ENCODE measurements around the gene PTPRM. TPM values are rescaled to one million over a fixed set of nuclear protein-coding genes. Genes with fewer than 3 reads are reported as not detected.

PTPRM gene
- total and polyA plus RNA-seq, 2 of the 4 experiments (the other 2 are of a cell fraction), result 28.3 to 51.2 TPM

DNA sequence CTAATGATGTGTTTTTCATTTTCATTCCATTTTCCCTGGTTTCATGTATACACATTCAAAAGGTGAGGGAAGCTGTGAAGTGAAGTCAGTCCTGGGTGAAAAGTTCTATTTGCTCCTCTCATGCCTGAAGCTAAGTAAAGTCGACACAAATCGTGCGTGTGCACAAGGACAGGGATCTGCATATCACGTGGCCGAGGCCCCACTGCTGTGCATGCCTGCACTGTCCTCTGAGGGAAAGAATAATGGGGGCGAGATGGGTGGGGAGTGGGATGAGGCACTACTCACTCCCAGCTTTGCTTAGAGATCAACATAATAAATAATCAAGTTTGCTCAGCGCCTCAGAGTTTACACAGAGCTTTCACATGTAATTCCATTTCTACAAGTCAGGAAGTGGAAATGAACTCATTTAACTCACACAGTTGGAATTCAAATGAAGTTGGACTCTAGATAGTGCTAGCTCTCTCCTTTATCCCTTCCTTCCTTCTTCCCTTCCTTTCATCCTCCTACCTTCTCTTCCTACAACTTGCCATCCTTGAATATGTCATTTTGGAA lies 5.1 kb upstream of the PTPRM start:
- Histone ChIP-seq H3K9me1 (ENCODE audit: insufficient read depth, low read length) (peaks cover 6% of the 10 kb centered on the region; the same call in 1 of the 2 replicates), H3K79me1 (ENCODE audit: low read depth in 1 of 2, low read length in 2 of 2) (peaks cover 4 to 8% of the 10 kb centered on the region in 2 experiments; a peak in 1 of 4 replicates), H4K91ac (ENCODE audit: insufficient read depth, low read depth, low read length) (no peak overlapping the region), H4K8ac (ENCODE audit: low read depth in 2 of 2, low read length in 2 of 2) (no peak overlapping the region; a peak in 2 of 4 replicates), H3K27ac (ENCODE audit: insufficient read depth, low read length) (no peak overlapping the region), H3K9me3 (ENCODE audit: control insufficient read depth, insufficient read depth, low read length) (no peaks in the 10 kb centered on the region), H2AK5ac (ENCODE audit: low read depth, low read length) (no peak overlapping the region), H2AK9ac (replicated peaks; ENCODE audit: low read depth, low read length, poor library complexity) (no peak overlapping the region), H3K56ac (ENCODE audit: extremely low read depth, insufficient read depth, low read length) (no peak overlapping the region), H4K5ac (ENCODE audit: low read depth, low read length) (no peak overlapping the region), H3K4ac (ENCODE audit: low read depth, low read length) (no peak overlapping the region), H3K4me1 (ENCODE audit: control insufficient read depth, insufficient read depth, low read length) (peaks cover 8% of the 10 kb centered on the region), H2BK15ac (ENCODE audit: low read depth, low read length) (no peak overlapping the region), H2BK5ac (ENCODE audit: low read depth, low read length, poor library complexity, severe bottlenecking) (no peak overlapping the region), H3K9ac (ENCODE audit: low read depth, low read length) (no peak overlapping the region), H2BK120ac (ENCODE audit: low read depth, low read length) (no peak overlapping the region), H2BK20ac (ENCODE audit: low read depth, low read length) (no peak overlapping the region), H3K14ac (replicated peaks; ENCODE audit: low read depth, low read length) (no peak overlapping the region), H3K4me3 (ENCODE audit: insufficient read depth, low read depth, low read length) (no peak overlapping the region), H3K36me3 (ENCODE audit: control insufficient read depth, insufficient read depth, low read length) (no peaks in the 10 kb centered on the region), H3K4me2 (ENCODE audit: low read depth, low read length) (no peak overlapping the region), H3K23ac (ENCODE audit: low read depth, low read length) (no peak overlapping the region), H4K20me1 (ENCODE audit: insufficient read depth, low read length) (no peaks in the 10 kb centered on the region), H3K27me3 (ENCODE audit: control insufficient read depth, insufficient read depth, low read length) (peaks cover 5% of the 10 kb centered on the region; the same call in 1 of the 2 replicates), H3K18ac (ENCODE audit: low read depth, low read length) (no peak overlapping the region), H2AFZ (replicated peaks; ENCODE audit: low read length, poor library complexity) (no peak overlapping the region)
- ATAC-seq (ENCODE audit: low read depth) (no peak), DNase-seq (no peak)
- in situ Hi-C loops (cut with MboI; ENCODE audit: low sequenced_read_pairs), result no loop called here
- dilution Hi-C loops (cut with HindIII; ENCODE audit: low sequenced_read_pairs, unreplicated experiment), result no loop called here
- WGBS, 2 experiments (ENCODE audit: extremely low coverage in 2 of 2, insufficient read length in 1 of 2), result no CpG with 5 or more reads among the region's 7 CpGs
- BruUV-seq (replicated peaks), result no TSS peak
- no peak for TF ChIP-seq MAFK (IDR thresholded peaks at IDR 0.05; ENCODE audit: low read depth, low read length)
- TF ChIP-seq RAD21 (IDR thresholded peaks at IDR 0.05; ENCODE audit: low read length), result no peak
- no peak for TF ChIP-seq RFX5 (IDR thresholded peaks at IDR 0.05; ENCODE audit: low read depth, low read length)
- TF ChIP-seq RCOR1 (IDR thresholded peaks at IDR 0.05; ENCODE audit: insufficient replicate concordance, low read length), result no peak
- no peak for TF ChIP-seq CHD1 (IDR thresholded peaks at IDR 0.05; ENCODE audit: low read depth, low read length)
- no peak for TF ChIP-seq BHLHE40 (IDR thresholded peaks at IDR 0.05; ENCODE audit: low read depth, low read length)
- POLR2A ChIA-PET (ENCODE audit: unreplicated experiment), result no interaction called here
- CTCF ChIA-PET, result no interaction called here
- intact Hi-C loops (cut with micrococcal nuclease), result no loop called here
